Measurements from ENCODE around the gene EIF5.
"Not testable (repeated sequence)": the region's sequence is repeated elsewhere in the genome, so short reads cannot be mapped to it uniquely, and the experiment has no call there.

The EIF5 gene

GRCh38 chr14:103339561-103339960 is 5.5 kb downstream of the EIF5 start:
- DNase-seq = no peak

- DNase-seq = no peak
These were observed 6.6 kb downstream of the EIF5 start for GRCh38 chr14:103340480-103341212.

GRCh38 chr14:103341250-103342129 is 7.5 kb downstream of the EIF5 start:
- DNase-seq = no peak

GRCh38 chr14:103343164-103343879 is 9.3 kb downstream of the EIF5 start:
- no peak for DNase-seq

GRCh38 chr14:103343905-103344797 is 10.1 kb downstream of the EIF5 start:
- no peak for DNase-seq

- no peak for DNase-seq
These were observed 12.2 kb downstream of the EIF5 start for GRCh38 chr14:103346286-103346685.

- DNase-seq = no peak
These were observed 13.2 kb downstream of the EIF5 start for GRCh38 chr14:103347091-103347815.

- no peak for DNase-seq
These were observed 14.1 kb downstream of the EIF5 start for GRCh38 chr14:103348154-103348553.

- DNase-seq = no peak
These were observed 15.9 kb downstream of the EIF5 start for GRCh38 chr14:103349982-103350381.

GRCh38 chr14:103353362-103353761 is 19.3 kb downstream of the EIF5 start:
- no peak for DNase-seq

- no peak for DNase-seq
These were observed 20.1 kb downstream of the EIF5 start for GRCh38 chr14:103354141-103354540.

GRCh38 chr14:103356024-103356682 is 22.1 kb downstream of the EIF5 start:
- DNase-seq = no peak

- DNase-seq = not testable (repeated sequence)
These were observed 23.5 kb downstream of the EIF5 start for GRCh38 chr14:103357552-103357951.

GRCh38 chr14:103360548-103360947 is 26.5 kb downstream of the EIF5 start:
- DNase-seq = no peak

- DNase-seq = no peak
These were observed 27.8 kb downstream of the EIF5 start for GRCh38 chr14:103361867-103362266.

GRCh38 chr14:103362780-103363179 is 28.7 kb downstream of the EIF5 start:
- DNase-seq = no peak

- DNase-seq = no peak
These were observed 32.7 kb downstream of the EIF5 start for GRCh38 chr14:103366741-103367140.

GRCh38 chr14:103367995-103368394 is 34.0 kb downstream of the EIF5 start:
- no peak for DNase-seq

- DNase-seq = no peak
These were observed 36.0 kb downstream of the EIF5 start for GRCh38 chr14:103370087-103370486.

GRCh38 chr14:103372017-103372416 is 38.0 kb downstream of the EIF5 start:
- no peak for DNase-seq

Data from activated CD4-positive, alpha-beta T cell treated with anti-CD3 and anti-CD28 coated beads, Interleukin-2, amount 50 U/mL, for 16 hours (primary cell).